H9 (cell line): ENCODE measurements around the gene FBXL20. TPM values are rescaled to one million over a fixed set of nuclear protein-coding genes. Genes with fewer than 3 reads are reported as not detected.

Source experiments
- DNase-seq: peaks from one replicate; pipeline ENCODE4 v3.0.0-alpha.2; 2017
- H2AFZ ChIP-seq: one replicate; pipeline ENCODE4 v1.6.1; 2013; ENCODE audit warnings: mild to moderate bottlenecking, low read length, control low read depth, moderate library complexity
- H2AK5ac ChIP-seq: 2 replicates; pipeline ENCODE4 v1.6.1; 2013; ENCODE audit warnings: low read length, control low read depth, mixed read lengths; ENCODE audit not compliant: insufficient read length
- H2BK120ac ChIP-seq: one replicate; pipeline ENCODE4 v1.6.1; 2013; ENCODE audit warnings: low read depth, mild to moderate bottlenecking, low read length, control low read depth, inconsistent platforms; ENCODE audit not compliant: poor library complexity, severe bottlenecking
- H2BK12ac ChIP-seq: 2 replicates; pipeline ENCODE4 v1.6.1; 2013; ENCODE audit warnings: low read length, control low read depth, mixed read lengths, low read depth; ENCODE audit not compliant: insufficient read length
- H2BK15ac ChIP-seq: 2 replicates; pipeline ENCODE4 v1.6.1; 2013; ENCODE audit warnings: low read depth, low read length, control low read depth
- H2BK20ac ChIP-seq: one replicate; pipeline ENCODE4 v1.6.1; 2013; ENCODE audit warnings: low read depth, mild to moderate bottlenecking, low read length, control low read depth, inconsistent platforms; ENCODE audit not compliant: poor library complexity, severe bottlenecking
- H2BK5ac ChIP-seq: 2 replicates; pipeline ENCODE4 v1.6.1; 2013; ENCODE audit warnings: low read length, control low read depth, mixed read lengths; ENCODE audit not compliant: insufficient read length
- H3K14ac ChIP-seq: 2 replicates; pipeline ENCODE4 v1.6.1; 2013; ENCODE audit warnings: low read length, control low read depth; ENCODE audit not compliant: insufficient read depth
- H3K18ac ChIP-seq: 2 replicates; pipeline ENCODE4 v1.6.1; 2013; ENCODE audit warnings: low read depth, mild to moderate bottlenecking, mixed read lengths, low read length, control low read depth; ENCODE audit not compliant: insufficient read length
- H3K23ac ChIP-seq: 2 replicates; pipeline ENCODE4 v1.6.1; 2013; ENCODE audit warnings: low read length, control low read depth, mixed read lengths, low read depth; ENCODE audit not compliant: insufficient read length
- H3K23me2 ChIP-seq: 2 replicates; pipeline ENCODE4 v1.6.1; 2013; ENCODE audit warnings: low read depth, mild to moderate bottlenecking, mixed read lengths, low read length, control low read depth; ENCODE audit not compliant: insufficient read length, poor library complexity, severe bottlenecking
- H3K27ac ChIP-seq: 2 replicates; pipeline ENCODE4 v1.5.1; 2013; ENCODE audit warnings: low read length, control low read depth, mixed read lengths, low read depth; ENCODE audit not compliant: insufficient read length
- H3K27me3 ChIP-seq: 2 replicates; pipeline ENCODE4 v1.6.1; 2013; ENCODE audit warnings: low read length, control low read depth, inconsistent platforms; ENCODE audit not compliant: insufficient read depth
- H3K4ac ChIP-seq: 2 replicates; pipeline ENCODE4 v1.6.1; 2013; ENCODE audit warnings: low read depth, mild to moderate bottlenecking, control low read depth, inconsistent platforms, low read length, moderate library complexity
- H3K4me1 ChIP-seq: 2 replicates; pipeline ENCODE4 v1.6.1; 2013; ENCODE audit warnings: low read length, control low read depth, inconsistent platforms; ENCODE audit not compliant: insufficient read depth
- H3K4me2 ChIP-seq: 2 replicates; pipeline ENCODE4 v1.6.1; 2013; ENCODE audit warnings: low read length, control low read depth, mixed read lengths; ENCODE audit not compliant: insufficient read length, insufficient read depth
- H3K56ac ChIP-seq: 2 replicates; pipeline ENCODE4 v1.6.1; 2013; ENCODE audit warnings: low read depth, mild to moderate bottlenecking, mixed read lengths, low read length, control low read depth; ENCODE audit not compliant: insufficient read length
- H3K79me1 ChIP-seq: 2 replicates; pipeline ENCODE4 v1.6.1; 2013; ENCODE audit warnings: low read depth, mild to moderate bottlenecking, moderate library complexity, low read length, control low read depth, inconsistent platforms; ENCODE audit not compliant: insufficient read depth, poor library complexity, severe bottlenecking
- H3K79me2 ChIP-seq: 2 replicates; pipeline ENCODE4 v1.6.1; 2013; ENCODE audit warnings: low read length, control low read depth, inconsistent platforms; ENCODE audit not compliant: insufficient read depth
- H3K9ac ChIP-seq: 2 replicates; pipeline ENCODE4 v1.6.1; 2013; ENCODE audit warnings: low read length, control low read depth, mixed read lengths; ENCODE audit not compliant: insufficient read length; ENCODE audit errors: extremely low read depth
- H3K9me3 ChIP-seq: one replicate; pipeline ENCODE4 v1.6.1; 2013; ENCODE audit warnings: low read depth, low read length, inconsistent platforms; ENCODE audit not compliant: control insufficient read depth
- H3T11ph ChIP-seq: one replicate; pipeline ENCODE4 v1.6.1; 2013; ENCODE audit warnings: mild to moderate bottlenecking, low read length, control low read depth, inconsistent platforms
- H4K20me1 ChIP-seq: one replicate; pipeline ENCODE4 v1.6.1; 2013; ENCODE audit not compliant: control insufficient read depth, insufficient read length, insufficient read depth
- H4K5ac ChIP-seq: 2 replicates; pipeline ENCODE4 v1.6.1; 2013; ENCODE audit warnings: low read depth, mild to moderate bottlenecking, mixed read lengths, low read length, control low read depth; ENCODE audit not compliant: insufficient read length
- H4K8ac ChIP-seq: replicated peaks from 2 replicates; pipeline ENCODE4 v1.6.1; 2013; ENCODE audit warnings: low read length, control low read depth, mixed read lengths, low read depth; ENCODE audit not compliant: insufficient read length
- H4K91ac ChIP-seq: 2 replicates; pipeline ENCODE4 v1.6.1; 2013; ENCODE audit warnings: low read depth, mild to moderate bottlenecking, moderate library complexity, mixed read lengths, low read length, control low read depth; ENCODE audit not compliant: insufficient read length
- H3K27ac Mint-ChIP-seq, 3 experiments: 2 replicates in 2 of 3; 3 replicates in 1 of 3; pipeline ENCODE4 v1.8.0; 2020 to 2021; ENCODE audit warnings: mixed read lengths in 3 of 3, mild to moderate bottlenecking in 1 of 3, moderate library complexity in 1 of 3
- H3K27me3 Mint-ChIP-seq: 2 replicates; pipeline ENCODE4 v1.8.0; 2021; ENCODE audit warnings: low read depth, mild to moderate bottlenecking, moderate library complexity, mixed read lengths
- H3K36me3 Mint-ChIP-seq, 3 experiments: 2 replicates in 2 of 3; 3 replicates in 1 of 3; pipeline ENCODE4 v1.8.0; 2020 to 2021; ENCODE audit warnings: low read depth in 3 of 3, mixed read lengths in 3 of 3; ENCODE audit not compliant: insufficient read depth in 1 of 3
- H3K4me1 Mint-ChIP-seq, 2 experiments: 2 replicates each; pipeline ENCODE4 v1.8.0; 2020; ENCODE audit warnings: mixed read lengths in 2 of 2
- H3K4me3 Mint-ChIP-seq, 2 experiments: 2 replicates in 1 of 2; 3 replicates in 1 of 2; pipeline ENCODE4 v1.8.0; 2020 to 2021; ENCODE audit warnings: mild to moderate bottlenecking in 2 of 2, mixed read lengths in 2 of 2, moderate library complexity in 1 of 2
- H3K9me3 Mint-ChIP-seq, 2 experiments: 2 replicates in 1 of 2; 3 replicates in 1 of 2; pipeline ENCODE4 v1.8.0; 2020; ENCODE audit warnings: mild to moderate bottlenecking in 2 of 2, mixed read lengths in 2 of 2, moderate library complexity in 1 of 2
- CTCF ChIP-seq: fragments of 200-600 bp; sonication (generic); conservative IDR thresholded peaks from 3 replicates; pipeline ENCODE4 v1.8.0; 2021; ENCODE audit warnings: antibody characterized with exemption, mild to moderate bottlenecking
- WGBS: extraction: QIAGEN DNeasy Blood & Tissue Kit; methylation state at CpG from one replicate; pipeline ENCODE4 v1.1.7; 2013; ENCODE audit warnings: missing lambda C conversion rate, low lambda C conversion rate, mixed read lengths; ENCODE audit not compliant: insufficient read length; ENCODE audit errors: extremely low coverage; 5-methylcytosine and 5-hydroxymethylcytosine counted together
- total RNA-seq: library from RNA; stranded (reverse); gene quantifications from 2 replicates; pipeline ENCODE4 v1.2.1, GENCODE V29; 2021

The FBXL20 gene
- total RNA-seq, 1 experiment from 2014 or later = 18.4 TPM

- Mint-ChIP-seq H3K9me3 (no peaks in the 10 kb centered on the region), H3K4me3 (no peak overlapping the region), H3K36me3 (no peaks in the 10 kb centered on the region), H3K4me1 (peaks cover 16 to 26% of the 10 kb centered on the region in 2 experiments), H3K27me3 (peaks cover 84% of the 10 kb centered on the region), H3K27ac (no peak overlapping the region)
- Histone ChIP-seq H3K27ac (no peak overlapping the region), H3T11ph (no peak overlapping the region), H3K27me3 (peaks cover 17% of the 10 kb centered on the region; the same call in 1 of the 2 replicates), H2AK5ac (no peak overlapping the region), H3K23ac (no peak overlapping the region), H3K4me2 (no peak overlapping the region), H4K91ac (no peak overlapping the region), H3K79me1 (no peaks in the 10 kb centered on the region), H3K4me1 (no peaks in the 10 kb centered on the region), H3K56ac (no peak overlapping the region), H3K9ac (no peak overlapping the region), H2AFZ (no peak overlapping the region), H2BK15ac (no peak overlapping the region), H3K14ac (no peak overlapping the region), H4K20me1 (no peaks in the 10 kb centered on the region), H3K23me2 (peaks cover 13% of the 10 kb centered on the region), H4K5ac (no peak overlapping the region), H2BK5ac (no peak overlapping the region), H2BK20ac (no peak overlapping the region), H3K4ac (no peak overlapping the region), H3K79me2 (no peaks in the 10 kb centered on the region), H4K8ac (no peak overlapping the region), H2BK12ac (no peak overlapping the region), H3K9me3 (no peaks in the 10 kb centered on the region), H3K18ac (no peak overlapping the region), H2BK120ac (no peak overlapping the region)
- no CpG with 5 or more reads among the region's 6 CpGs for WGBS
- no peak for DNase-seq
- no peak for TF ChIP-seq CTCF
Observed at GRCh38 chr17:39221572-39221971, 179.9 kb downstream of the FBXL20 start.
